RWPE2 (cell line): Measurements from ENCODE around the gene PELO.

Experiments
- ATAC-seq: fragments of 200-7000 bp; cut with Tn5 transposase; 3 replicates; pipeline ENCODE4 v1.9.1; 2021; ENCODE audit warnings: low read depth
- DNase-seq: peaks from one replicate; pipeline ENCODE4 v3.0.0-alpha.2; 2020; ENCODE audit warnings: low spot score
- H3K27ac ChIP-seq: fragments of 450-650 bp; 2 replicates; pipeline ENCODE4 v1.5.1; 2017; ENCODE audit warnings: mild to moderate bottlenecking; ENCODE audit not compliant: poor library complexity, severe bottlenecking
- H3K27me3 ChIP-seq: fragments of 250-450 bp; sonication (Bioruptor Pico); 2 replicates; pipeline ENCODE4 v1.5.1; 2021; ENCODE audit warnings: mild to moderate bottlenecking, moderate library complexity; ENCODE audit not compliant: insufficient read depth, poor library complexity, severe bottlenecking
- H3K36me3 ChIP-seq: fragments of 250-450 bp; sonication (Bioruptor Pico); 2 replicates; pipeline ENCODE4 v1.5.1; 2020; ENCODE audit warnings: low read depth, mild to moderate bottlenecking, moderate library complexity
- H3K4me1 ChIP-seq: fragments of 250-450 bp; sonication (Bioruptor Pico); 2 replicates; pipeline ENCODE4 v1.5.1; 2021; ENCODE audit warnings: mild to moderate bottlenecking, moderate library complexity; ENCODE audit not compliant: insufficient read depth, poor library complexity, severe bottlenecking
- H3K4me3 ChIP-seq: fragments of 250-450 bp; sonication (Bioruptor Pico); 2 replicates; pipeline ENCODE4 v1.5.1; 2021; ENCODE audit warnings: mild to moderate bottlenecking, moderate library complexity; ENCODE audit not compliant: severe bottlenecking
- H3K9me3 ChIP-seq: fragments of 250-450 bp; sonication (Bioruptor Pico); 2 replicates; pipeline ENCODE4 v1.5.1; 2021; ENCODE audit warnings: mild to moderate bottlenecking, moderate library complexity; ENCODE audit not compliant: severe bottlenecking
- CTCF ChIP-seq: fragments of 450-650 bp; IDR thresholded peaks from one replicate; pipeline ENCODE4 v1.5.1; 2017; ENCODE audit warnings: mild to moderate bottlenecking, moderate library complexity; ENCODE audit not compliant: poor library complexity, severe bottlenecking

Gene PELO

GRCh38 chr5:52770287-52770939 is 17.3 kb upstream of the PELO start:
- H3K9me3 ChIP-seq = no peaks in the 10 kb centered on the region
- no peaks in the 10 kb centered on the region for H3K4me1 ChIP-seq
- no peak overlapping the region for H3K4me3 ChIP-seq
- peaks cover 10% of the 10 kb centered on the region for H3K27me3 ChIP-seq
- DNase-seq (no peak), ATAC-seq (no peak)
- H3K36me3 ChIP-seq = no peaks in the 10 kb centered on the region
- no peak overlapping the region for H3K27ac ChIP-seq
- no peak for TF ChIP-seq CTCF

GRCh38 chr5:52771343-52772039 is 16.2 kb upstream of the PELO start:
- DNase-seq = no peak
- no peak for TF ChIP-seq CTCF
- Histone ChIP-seq H3K36me3 (no peaks in the 10 kb centered on the region), H3K27ac (no peak overlapping the region), H3K27me3 (peaks cover 10% of the 10 kb centered on the region), H3K4me3 (no peak overlapping the region), H3K9me3 (no peaks in the 10 kb centered on the region), H3K4me1 (no peaks in the 10 kb centered on the region)
- ATAC-seq = no peak

- Histone ChIP-seq H3K4me1 (no peaks in the 10 kb centered on the region), H3K27me3 (peaks cover 10% of the 10 kb centered on the region), H3K9me3 (no peaks in the 10 kb centered on the region), H3K4me3 (no peak overlapping the region), H3K36me3 (no peaks in the 10 kb centered on the region), H3K27ac (no peak overlapping the region)
- TF ChIP-seq CTCF = no peak
- DNase-seq (no peak), ATAC-seq (no peak)
These were observed 15.0 kb upstream of the PELO start for GRCh38 chr5:52772668-52773067.

GRCh38 chr5:52773342-52773741 is 14.4 kb upstream of the PELO start:
- TF ChIP-seq CTCF = no peak
- DNase-seq (no peak), ATAC-seq (no peak)
- no peak overlapping the region for H3K27ac ChIP-seq
- no peak overlapping the region for H3K4me3 ChIP-seq
- H3K9me3 ChIP-seq = no peaks in the 10 kb centered on the region
- peaks cover 10% of the 10 kb centered on the region for H3K27me3 ChIP-seq
- H3K4me1 ChIP-seq = no peaks in the 10 kb centered on the region
- no peaks in the 10 kb centered on the region for H3K36me3 ChIP-seq

- no peak for TF ChIP-seq CTCF
- no peaks in the 10 kb centered on the region for H3K4me1 ChIP-seq
- no peak overlapping the region for H3K4me3 ChIP-seq
- no peak for ATAC-seq
- no peak overlapping the region for H3K27ac ChIP-seq
- DNase-seq = no peak
- H3K9me3 ChIP-seq = no peaks in the 10 kb centered on the region
- peaks cover 10% of the 10 kb centered on the region for H3K27me3 ChIP-seq
- H3K36me3 ChIP-seq = no peaks in the 10 kb centered on the region
These were observed 13.7 kb upstream of the PELO start for GRCh38 chr5:52774005-52774410.
